Measurements from ENCODE around the gene DIDO1.

The DIDO1 gene

GRCh38 chr20:62834967-62835730 lies 91.2 kb downstream of the DIDO1 start:
- DNase-seq (ENCODE audit: low spot score) = no peak

- DNase-seq (ENCODE audit: low spot score) = no peak
Observed at GRCh38 chr20:62832951-62833391, 93.3 kb downstream of the DIDO1 start.

GRCh38 chr20:62832212-62832922 lies 93.9 kb downstream of the DIDO1 start:
- DNase-seq (ENCODE audit: low spot score) = peak; percentile 26

- no peak for DNase-seq (ENCODE audit: low spot score)
Observed at GRCh38 chr20:62831854-62832211, 94.5 kb downstream of the DIDO1 start.

- DNase-seq (ENCODE audit: low spot score) = no peak
Observed at GRCh38 chr20:62831361-62831788, 94.9 kb downstream of the DIDO1 start.

GRCh38 chr20:62830821-62831220 lies 95.5 kb downstream of the DIDO1 start:
- DNase-seq (ENCODE audit: low spot score) = no peak

- DNase-seq (ENCODE audit: low spot score) = no peak
Observed at GRCh38 chr20:62830251-62830650, 96.1 kb downstream of the DIDO1 start.

GRCh38 chr20:62829231-62830230 lies 96.8 kb downstream of the DIDO1 start:
- no peak for DNase-seq (ENCODE audit: low spot score)

- no peak for DNase-seq (ENCODE audit: low spot score)
Observed at GRCh38 chr20:62828511-62829230, 97.6 kb downstream of the DIDO1 start.

GRCh38 chr20:62828051-62828450 lies 98.3 kb downstream of the DIDO1 start:
- DNase-seq (ENCODE audit: low spot score) = no peak
